Esophagus muscularis mucosa (tissue), 4 donors: ENCODE results near the gene PGGT1B.

Source experiments
- CTCF ChIP-seq, 3 experiments: fragments of 200-600 bp in 2 of 3; fragments of 450-650 bp in 1 of 3; sonication (generic) in 2 of 3; IDR thresholded peaks; one replicate each; pipeline ENCODE4 v1.5.1; 2017 to 2019; ENCODE audit warnings: antibody characterized with exemption in 3 of 3, mild to moderate bottlenecking in 2 of 3, moderate library complexity in 1 of 3
- EP300 ChIP-seq: sonication (generic); formaldehyde crosslinking; IDR thresholded peaks from one replicate; pipeline ENCODE4 v1.6.1; 2017; ENCODE audit warnings: antibody characterized with exemption
- POLR2A ChIP-seq: fragments of 450-650 bp; IDR thresholded peaks from one replicate; pipeline ENCODE4 v1.6.1; 2017; ENCODE audit warnings: antibody characterized with exemption, moderate library complexity, mild to moderate bottlenecking, low read depth

DNA sequence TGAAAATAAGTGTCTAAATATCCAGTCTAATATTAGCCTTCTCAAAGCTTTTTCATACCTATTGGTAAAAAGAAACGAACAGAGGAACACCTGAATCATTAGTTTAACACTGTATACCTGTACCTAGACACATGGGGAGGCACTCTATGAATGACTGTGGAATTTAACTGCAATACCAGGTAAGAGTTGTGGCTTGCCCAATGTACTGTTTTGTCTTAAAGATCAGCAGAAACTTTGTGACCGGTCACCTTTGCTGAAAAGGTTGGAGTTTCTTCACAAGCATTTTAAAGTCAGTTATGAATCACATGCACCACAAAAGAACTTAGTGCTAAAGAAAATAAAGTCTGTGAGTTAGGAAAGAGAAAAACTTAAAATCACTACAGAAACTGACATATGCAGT lies 2.4 kb downstream of the PGGT1B start:
- TF ChIP-seq CTCF (IDR thresholded peaks at IDR 0.05) (no peak), EP300 (no peak), POLR2A (no peak)
